LNCAP (cell line): ENCODE measurements around the gene MIEF1.
A peak's percentile ranks its signal among the peaks of the same experiment; 100 is the strongest.

Experiments used
- CTCF ChIP-seq: fragments of 450-650 bp; IDR thresholded peaks from 2 replicates; pipeline ENCODE4 v1.5.1; 2017; ENCODE audit warnings: mild to moderate bottlenecking

The MIEF1 gene

GRCh38 chr22:39559456-39560105, 57.5 kb downstream of the MIEF1 start:
- TF ChIP-seq CTCF: peak; percentile 64

- no peak for TF ChIP-seq CTCF
These were observed 58.0 kb downstream of the MIEF1 start for GRCh38 chr22:39560127-39560526.

DNA sequence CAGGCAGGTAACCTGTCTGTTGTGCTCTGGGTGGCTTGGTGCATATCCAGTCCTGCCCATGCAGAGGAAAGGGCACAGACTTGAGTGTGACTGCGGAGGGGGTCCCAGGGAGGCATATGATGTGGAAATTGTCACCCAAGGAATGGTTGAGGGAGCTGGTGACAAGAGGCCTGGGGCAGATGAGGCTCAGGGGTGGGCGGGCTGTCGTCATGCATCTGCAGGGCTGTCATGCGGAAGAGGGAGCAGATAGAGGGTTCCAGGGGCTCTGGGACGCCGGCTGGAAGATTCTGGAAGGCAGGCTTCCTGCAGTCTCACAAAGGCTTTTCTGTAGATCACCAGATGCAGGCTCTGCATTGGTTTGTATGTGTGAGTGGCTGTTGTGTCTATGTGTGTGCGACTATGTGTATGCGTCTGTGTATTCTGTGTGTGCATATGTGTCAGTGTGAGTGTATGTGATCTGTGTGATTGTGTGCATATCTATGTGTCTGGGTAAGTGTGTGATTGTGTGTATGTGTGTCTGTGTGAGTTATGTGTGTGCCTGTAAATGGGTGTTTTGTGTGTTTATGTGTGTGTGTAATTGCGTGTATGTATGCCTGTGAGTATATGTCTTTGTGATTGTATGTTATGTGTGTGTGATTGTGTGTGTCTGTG, 60.9 kb downstream of the MIEF1 start:
- TF ChIP-seq CTCF: no peak

- TF ChIP-seq CTCF: no peak
These were observed 61.7 kb downstream of the MIEF1 start for GRCh38 chr22:39563571-39564428.

DNA sequence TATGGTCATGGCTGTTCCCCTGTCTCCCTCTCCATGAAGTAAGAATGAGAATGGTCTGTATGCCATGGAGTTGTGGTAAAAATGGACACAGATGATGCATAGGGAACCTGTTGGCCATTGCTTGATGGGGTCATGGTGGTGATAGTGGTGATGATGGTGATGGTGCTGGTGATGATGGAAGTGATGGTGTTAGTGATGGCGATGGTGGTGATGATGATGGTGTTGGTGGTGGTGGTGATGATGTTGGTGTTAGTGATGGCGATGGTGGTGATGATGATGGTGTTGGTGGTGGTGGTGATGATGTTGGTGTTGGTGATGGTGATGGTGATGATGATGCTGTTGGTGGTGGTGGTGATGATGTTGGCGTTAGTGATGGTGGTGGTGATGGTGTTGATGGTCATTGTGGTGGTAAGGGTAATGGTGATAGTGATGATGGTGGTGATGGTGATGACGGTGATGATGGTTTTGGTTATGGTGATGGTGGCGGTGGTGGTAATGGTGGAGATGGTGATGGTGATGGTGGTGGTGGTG, 63.4 kb downstream of the MIEF1 start:
- no peak for TF ChIP-seq CTCF

GRCh38 chr22:39567135-39567946, 65.3 kb downstream of the MIEF1 start:
- TF ChIP-seq CTCF: no peak
